ENCODE measurements around the gene DCTN3. TPM values are rescaled to one million over a fixed set of nuclear protein-coding genes. Genes with fewer than 3 reads are reported as not detected.

DCTN3 gene
- 100 to 1,000 TPM in 1 of 2 donors, 10 to 100 TPM in 1; 59.1 to 154 TPM for total RNA-seq

DNA sequence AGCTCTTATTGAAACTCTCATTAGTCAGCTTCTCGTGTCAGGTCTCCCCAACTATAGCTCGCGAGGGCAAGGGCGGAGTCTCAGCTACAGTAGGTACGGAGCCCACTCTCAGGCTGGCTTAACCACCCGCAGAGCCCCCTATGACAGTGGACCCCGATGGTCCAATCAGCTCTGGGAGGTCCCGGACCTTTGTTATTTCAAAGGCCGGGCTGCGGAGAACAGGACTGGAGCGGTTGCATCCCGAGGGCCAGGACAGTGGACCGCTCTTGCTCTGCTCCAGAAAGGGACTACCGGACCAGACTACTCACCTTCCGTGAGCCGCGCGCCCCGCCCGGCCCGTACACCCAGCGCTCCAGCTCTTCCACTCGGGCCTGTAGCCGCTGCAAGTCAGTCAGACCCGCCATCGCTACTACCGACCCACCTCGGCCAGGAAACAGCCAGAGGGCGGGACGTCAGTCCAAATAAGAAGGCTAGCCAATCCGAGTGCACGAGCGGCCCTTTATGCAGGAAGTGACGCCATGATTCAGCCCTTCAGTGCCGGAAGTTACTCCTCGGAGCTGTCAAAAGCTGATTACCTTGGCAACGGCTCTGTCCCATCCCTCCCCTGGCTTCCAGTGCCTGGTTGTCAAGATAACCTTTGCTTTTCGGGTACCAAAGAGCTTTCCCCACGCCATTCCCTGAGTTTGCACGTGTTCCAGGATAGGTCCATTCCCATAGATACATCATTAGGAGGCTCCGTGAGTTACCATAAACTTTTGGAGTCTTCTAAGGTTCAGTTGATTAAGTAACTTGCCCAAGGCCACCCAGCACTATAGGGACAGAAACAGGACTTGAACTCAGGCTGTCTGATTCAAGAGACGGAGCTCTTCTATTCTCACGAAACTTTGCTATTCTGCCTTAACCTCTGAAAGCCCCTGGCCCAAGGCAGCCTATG lies at the start of gene DCTN3:
TSS of gene DCTN3 (minus strand) at position 435 of the 934 bp plus-strand sequence. CDS start at position 404, 31 bp downstream.
- Histone ChIP-seq H3K4me1 (peaks cover 0 to 26% of the 10 kb centered on the region in 2 donors), H3K36me3 (peaks cover 27% of the 10 kb centered on the region), H3K27me3 (peaks cover 8 to 29% of the 10 kb centered on the region in 2 donors), H3K4me3 (peak within 1 kb of the TSS; percentile 85 to 86), H3K9me3 (no peaks in the 10 kb centered on the region), H3K27ac (peak within 1 kb of the TSS; percentile 24 to 64)
- TF ChIP-seq, protein P1, sequence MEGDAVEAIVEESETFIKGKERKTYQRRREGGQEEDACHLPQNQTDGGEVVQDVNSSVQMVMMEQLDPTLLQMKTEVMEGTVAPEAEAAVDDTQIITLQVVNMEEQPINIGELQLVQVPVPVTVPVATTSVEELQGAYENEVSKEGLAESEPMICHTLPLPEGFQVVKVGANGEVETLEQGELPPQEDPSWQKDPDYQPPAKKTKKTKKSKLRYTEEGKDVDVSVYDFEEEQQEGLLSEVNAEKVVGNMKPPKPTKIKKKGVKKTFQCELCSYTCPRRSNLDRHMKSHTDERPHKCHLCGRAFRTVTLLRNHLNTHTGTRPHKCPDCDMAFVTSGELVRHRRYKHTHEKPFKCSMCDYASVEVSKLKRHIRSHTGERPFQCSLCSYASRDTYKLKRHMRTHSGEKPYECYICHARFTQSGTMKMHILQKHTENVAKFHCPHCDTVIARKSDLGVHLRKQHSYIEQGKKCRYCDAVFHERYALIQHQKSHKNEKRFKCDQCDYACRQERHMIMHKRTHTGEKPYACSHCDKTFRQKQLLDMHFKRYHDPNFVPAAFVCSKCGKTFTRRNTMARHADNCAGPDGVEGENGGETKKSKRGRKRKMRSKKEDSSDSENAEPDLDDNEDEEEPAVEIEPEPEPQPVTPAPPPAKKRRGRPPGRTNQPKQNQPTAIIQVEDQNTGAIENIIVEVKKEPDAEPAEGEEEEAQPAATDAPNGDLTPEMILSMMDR (IDR thresholded peaks at IDR 0.05), result peak in 1 of 2 donors; percentile 23
- DNase-seq (ENCODE audit: low spot score), result peak; percentile 97

- peak overlapping the region; percentile 77 to 78 for H3K4me3 ChIP-seq
- H3K36me3 ChIP-seq, result no peaks in the 10 kb centered on the region
- no peaks in the 10 kb centered on the region for H3K9me3 ChIP-seq
- H3K27me3 ChIP-seq, result no peaks in the 10 kb centered on the region
- TF ChIP-seq, protein P1 (IDR thresholded peaks at IDR 0.05), result no peak
- H3K4me1 ChIP-seq, result peaks cover 0 to 20% of the 10 kb centered on the region in 2 donors
- peak; percentile 98 for DNase-seq (ENCODE audit: low spot score)
- H3K27ac ChIP-seq, result peak overlapping the region; percentile 99 to 100
Measured at GRCh38 chr9:34665381-34666250, 45.3 kb upstream of the DCTN3 start.

GRCh38 chr9:34665067-34665380 lies 44.7 kb upstream of the DCTN3 start:
- H3K27ac ChIP-seq, result peak overlapping the region; percentile 99 to 100
- H3K36me3 ChIP-seq, result peaks cover 6% of the 10 kb centered on the region
- no peaks in the 10 kb centered on the region for H3K27me3 ChIP-seq
- peaks cover 0 to 20% of the 10 kb centered on the region in 2 donors for H3K4me1 ChIP-seq
- no peak for DNase-seq (ENCODE audit: low spot score)
- H3K9me3 ChIP-seq, result no peaks in the 10 kb centered on the region
- peak overlapping the region; percentile 77 to 78 for H3K4me3 ChIP-seq
- TF ChIP-seq, protein P1 (IDR thresholded peaks at IDR 0.05), result peak in 1 of 2 donors; percentile 28

DNA sequence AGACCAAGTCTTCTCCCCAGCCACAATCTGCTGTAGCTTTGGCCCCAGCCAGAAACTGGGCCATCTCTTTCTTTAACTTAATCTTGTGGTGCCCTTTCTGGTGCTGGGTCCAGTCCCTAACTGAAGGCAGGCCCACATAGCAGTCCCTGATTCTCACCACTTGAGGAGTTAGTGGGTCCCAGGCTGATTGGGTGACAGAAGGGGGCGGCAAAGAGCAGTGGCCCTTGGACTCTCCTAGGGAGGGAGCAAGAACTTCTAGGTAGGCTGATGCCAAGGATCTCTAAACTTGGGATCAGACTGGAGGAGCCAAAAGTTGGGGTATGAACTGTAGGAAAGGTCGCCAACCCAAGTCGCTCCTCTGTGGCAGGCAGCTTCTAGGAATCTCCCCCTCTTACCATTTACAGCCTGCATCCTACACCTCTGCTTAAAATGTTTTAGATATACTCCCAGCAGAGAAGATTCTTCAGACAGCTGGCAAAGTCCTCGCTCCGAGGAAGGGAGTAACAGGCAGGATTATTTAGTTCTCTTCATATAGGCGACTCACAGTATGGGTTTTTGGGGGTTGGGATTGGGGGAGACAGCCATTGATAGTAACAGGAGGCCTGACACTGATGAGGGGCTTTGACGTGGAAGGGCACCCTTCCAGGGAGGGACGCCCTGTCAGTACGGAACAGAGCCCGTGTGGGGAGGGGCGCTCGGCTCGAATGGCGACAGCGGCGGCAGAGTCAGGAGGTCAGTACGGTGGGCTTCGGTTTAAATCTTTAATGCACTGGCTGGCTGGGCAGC lies 44.2 kb upstream of the DCTN3 start:
- Histone ChIP-seq H3K9me3 (no peaks in the 10 kb centered on the region), H3K4me3 (peak overlapping the region; percentile 77 to 78), H3K36me3 (peaks cover 7% of the 10 kb centered on the region), H3K27me3 (no peaks in the 10 kb centered on the region), H3K4me1 (peaks cover 0 to 20% of the 10 kb centered on the region in 2 donors), H3K27ac (peak overlapping the region; percentile 99 to 100)
- TF ChIP-seq, protein P1 (IDR thresholded peaks at IDR 0.05), result peak; percentile 56 to 85
- DNase-seq (ENCODE audit: low spot score), result peak; percentile 87

- TF ChIP-seq, protein P1 (IDR thresholded peaks at IDR 0.05), result no peak
- Histone ChIP-seq H3K4me3 (no peak overlapping the region), H3K9me3 (no peaks in the 10 kb centered on the region), H3K36me3 (peaks cover 7% of the 10 kb centered on the region), H3K4me1 (peaks cover 0 to 20% of the 10 kb centered on the region in 2 donors), H3K27me3 (no peaks in the 10 kb centered on the region), H3K27ac (no peak overlapping the region)
- no peak for DNase-seq (ENCODE audit: low spot score)
Measured at GRCh38 chr9:34663303-34663605, 43.0 kb upstream of the DCTN3 start.
